Neural cell (in vitro differentiated cells): ENCODE data around the gene RIN3. TPM values are rescaled to one million over a fixed set of nuclear protein-coding genes. Genes with fewer than 3 reads are reported as not detected.

Experiments
- H2AFZ ChIP-seq: fragments of 200-600, 300-800 bp; sonication (generic), shearing (Covaris generic); 2 replicates; pipeline ENCODE4 v1.6.0; 2014; ENCODE audit warnings: low read depth, mild to moderate bottlenecking, antibody characterized with exemption, low read length, moderate library complexity
- H3F3A ChIP-seq: fragments of 200-600 bp; shearing (Covaris generic); 2 replicates; pipeline ENCODE4 v1.6.1; 2016; ENCODE audit warnings: mild to moderate bottlenecking, moderate library complexity, mixed read lengths, antibody characterized with exemption, low read length; ENCODE audit not compliant: insufficient read depth, poor library complexity, severe bottlenecking
- H3K27ac ChIP-seq: fragments of 200-600, 300-800 bp; sonication (generic), shearing (Covaris generic); 2 replicates; pipeline ENCODE4 v1.5.1; 2014; ENCODE audit warnings: mild to moderate bottlenecking, low read length, moderate library complexity
- H3K27me3 ChIP-seq: fragments of 300-800, 200-600 bp; sonication (generic), shearing (Covaris generic); 2 replicates; pipeline ENCODE4 v1.6.0; 2014; ENCODE audit warnings: mild to moderate bottlenecking, low read depth, low read length, moderate library complexity; ENCODE audit not compliant: insufficient read depth
- H3K36me3 ChIP-seq: fragments of 300-800, 200-600 bp; sonication (generic), shearing (Covaris generic); 2 replicates; pipeline ENCODE4 v1.5.1; 2014; ENCODE audit warnings: mild to moderate bottlenecking, antibody characterized with exemption, low read length, moderate library complexity; ENCODE audit not compliant: insufficient read depth
- H3K4me2 ChIP-seq: fragments of 300-800, 200-600 bp; sonication (generic), shearing (Covaris generic); 2 replicates; pipeline ENCODE4 v1.6.0; 2014; ENCODE audit warnings: mild to moderate bottlenecking, low read length
- H3K4me3 ChIP-seq: fragments of 300-800, 200-600 bp; sonication (generic), shearing (Covaris generic); 2 replicates; pipeline ENCODE4 v1.5.1; 2014; ENCODE audit warnings: mild to moderate bottlenecking, low read length, moderate library complexity
- H3K79me2 ChIP-seq: fragments of 200-600 bp; shearing (Covaris generic); replicated peaks from 2 replicates; pipeline ENCODE4 v1.6.0; 2014; ENCODE audit warnings: mild to moderate bottlenecking, low read length, moderate library complexity; ENCODE audit not compliant: insufficient read depth
- H3K9ac ChIP-seq: fragments of 300-800, 200-600 bp; sonication (generic), shearing (Covaris generic); 2 replicates; pipeline ENCODE4 v1.6.1; 2016; ENCODE audit warnings: mild to moderate bottlenecking, low read length, mixed read lengths
- H3K9me2 ChIP-seq: fragments of 200-600 bp; shearing (Covaris generic); 2 replicates; pipeline ENCODE4 v1.6.1; 2016; ENCODE audit warnings: mild to moderate bottlenecking, low read length, mixed read lengths; ENCODE audit not compliant: insufficient read depth
- H3K9me3 ChIP-seq: fragments of 200-600, 300-800 bp; sonication (generic), shearing (Covaris generic); 2 replicates; pipeline ENCODE4 v1.6.1; 2016; ENCODE audit warnings: mild to moderate bottlenecking, mixed run types, low read length, moderate library complexity, mixed read lengths
- H4K20me1 ChIP-seq: fragments of 200-600 bp; shearing (Covaris generic); 2 replicates; pipeline ENCODE4 v1.6.1; 2016; ENCODE audit warnings: mild to moderate bottlenecking, mixed run types; ENCODE audit not compliant: insufficient read depth
- CTCF ChIP-seq: fragments of 450-650 bp; IDR thresholded peaks from 2 replicates; pipeline ENCODE4 v1.5.1; 2014; ENCODE audit warnings: antibody characterized with exemption, mild to moderate bottlenecking, moderate library complexity; ENCODE audit not compliant: poor library complexity, severe bottlenecking
- EP300 ChIP-seq: fragments of 450-650 bp; conservative IDR thresholded peaks from 2 replicates; pipeline ENCODE4 v1.6.1; 2014; ENCODE audit warnings: antibody characterized with exemption, mild to moderate bottlenecking, moderate library complexity; ENCODE audit not compliant: poor library complexity, severe bottlenecking
- EZH2 ChIP-seq: fragments of 200-600, 300-800 bp; shearing (Covaris generic), sonication (generic); IDR thresholded peaks from 2 replicates; pipeline ENCODE4 v1.6.1; 2014; ENCODE audit warnings: antibody characterized with exemption, low read length, borderline replicate concordance, mild to moderate bottlenecking; ENCODE audit not compliant: insufficient read depth, poor library complexity, severe bottlenecking
- MXI1 ChIP-seq: fragments of 450-650 bp; conservative IDR thresholded peaks from 2 replicates; pipeline ENCODE4 v1.6.1; 2014; ENCODE audit warnings: antibody characterized with exemption, mild to moderate bottlenecking; ENCODE audit not compliant: poor library complexity, severe bottlenecking
- POLR2AphosphoS5 ChIP-seq: IDR thresholded peaks from 2 replicates; pipeline ENCODE4 v1.6.1; 2012
- RAD21 ChIP-seq: fragments of 450-650 bp; conservative IDR thresholded peaks from 2 replicates; pipeline ENCODE4 v1.6.1; 2014; ENCODE audit warnings: antibody characterized with exemption, mild to moderate bottlenecking, moderate library complexity
- REST ChIP-seq: IDR thresholded peaks from 2 replicates; pipeline ENCODE4 v1.6.1; 2012; ENCODE audit warnings: borderline replicate concordance
- SMC3 ChIP-seq: fragments of 450-650 bp; conservative IDR thresholded peaks from 2 replicates; pipeline ENCODE4 v1.6.1; 2014; ENCODE audit warnings: antibody characterized with exemption, mild to moderate bottlenecking, moderate library complexity; ENCODE audit not compliant: poor library complexity
- TAF1 ChIP-seq: IDR thresholded peaks from 2 replicates; pipeline ENCODE4 v1.6.1; 2012; ENCODE audit warnings: low read depth
- polyA plus RNA-seq: library from polyadenylated mRNA; depleted of rRNA; stranded (reverse); fragments of >200 nt; gene quantifications from 2 replicates; pipeline ENCODE4 v1.2.3, GENCODE V29; 2014

RIN3 gene
- polyA plus RNA-seq, 1 donor from 2014 or later, result not detected

GRCh38 chr14:92596331-92596907 lies 82.8 kb downstream of the RIN3 start:
- no peaks in the 10 kb centered on the region for H3K9me3 ChIP-seq
- H3K27me3 ChIP-seq, result no peaks in the 10 kb centered on the region
- no peak overlapping the region for H3K9ac ChIP-seq
- H2AFZ ChIP-seq, result no peak overlapping the region
- H3K4me2 ChIP-seq, result no peak overlapping the region
- H3K4me3 ChIP-seq, result no peak overlapping the region
- H3K36me3 ChIP-seq, result no peaks in the 10 kb centered on the region
- no peaks in the 10 kb centered on the region for H3K79me2 ChIP-seq
- no peak for TF ChIP-seq CTCF
- TF ChIP-seq SMC3, result no peak
- TF ChIP-seq POLR2AphosphoS5, result no peak
- TF ChIP-seq RAD21, result no peak
- no peak for TF ChIP-seq TAF1
- no peak for TF ChIP-seq EP300
- TF ChIP-seq EZH2, result no peak
- no peak for TF ChIP-seq REST
- TF ChIP-seq MXI1, result no peak
- no peaks in the 10 kb centered on the region for H4K20me1 ChIP-seq
- no peaks in the 10 kb centered on the region for H3F3A ChIP-seq
- no peak overlapping the region for H3K27ac ChIP-seq
- H3K9me2 ChIP-seq, result no peaks in the 10 kb centered on the region

GRCh38 chr14:92597906-92598905 lies 84.6 kb downstream of the RIN3 start:
- H3K27me3 ChIP-seq, result no peaks in the 10 kb centered on the region
- no peak overlapping the region for H2AFZ ChIP-seq
- H4K20me1 ChIP-seq, result no peaks in the 10 kb centered on the region
- H3K9ac ChIP-seq, result no peak overlapping the region
- no peaks in the 10 kb centered on the region for H3K79me2 ChIP-seq
- H3F3A ChIP-seq, result no peaks in the 10 kb centered on the region
- no peak for TF ChIP-seq CTCF
- no peak for TF ChIP-seq TAF1
- no peak for TF ChIP-seq POLR2AphosphoS5
- no peak for TF ChIP-seq EP300
- TF ChIP-seq EZH2, result no peak
- TF ChIP-seq MXI1, result no peak
- no peak for TF ChIP-seq RAD21
- H3K27ac ChIP-seq, result no peak overlapping the region
- H3K9me2 ChIP-seq, result no peaks in the 10 kb centered on the region
- no peaks in the 10 kb centered on the region for H3K9me3 ChIP-seq
- H3K36me3 ChIP-seq, result no peaks in the 10 kb centered on the region
- no peak overlapping the region for H3K4me2 ChIP-seq
- H3K4me3 ChIP-seq, result no peak overlapping the region
